ENCODE measurements around the gene PATJ. TPM values are rescaled to one million over a fixed set of nuclear protein-coding genes. Genes with fewer than 3 reads are reported as not detected.

The PATJ gene
- total and polyA plus RNA-seq, 3 donors from 2014 or later: 12.9 to 44.5 (median 21.6) TPM

GRCh38 chr1:61851235-61851634, 109.0 kb downstream of the PATJ start:
- WGBS, 2 donors: 75 to 77% methylated on average over 6 of the region's 6 CpGs

GRCh38 chr1:61851849-61852669, 109.8 kb downstream of the PATJ start:
- peak in 2 of 3 experiments; percentile 44 to 62 for TF ChIP-seq CTCF (IDR thresholded peaks at IDR 0.05)
- TF ChIP-seq POLR2A (IDR thresholded peaks at IDR 0.05): no peak
- H3K4me1 ChIP-seq: no peaks in the 10 kb centered on the region
- H3K9me3 ChIP-seq: no peaks in the 10 kb centered on the region
- no peaks in the 10 kb centered on the region for H3K27me3 ChIP-seq
- no peaks in the 10 kb centered on the region for H3K36me3 ChIP-seq (ENCODE audit: low read depth, missing control alignments)
- no peak for DNase-seq
- H3K27ac ChIP-seq: no peak overlapping the region
- WGBS, 2 donors: 74 to 79% methylated on average over 6 of the region's 6 CpGs
- intact Hi-C loops (cut with DNase I; ENCODE audit: low total_unique reads): loop anchor here (10.0 kb wide), 1 partner anchor 807 kb away; no protein-coding TSS in a partner anchor
- H3K4me3 ChIP-seq: no peak overlapping the region

More at GRCh38 chr1:61851235-61851634, 109.0 kb downstream of the PATJ start:
- TF ChIP-seq POLR2A (IDR thresholded peaks at IDR 0.05): no peak
- no peak for TF ChIP-seq CTCF (IDR thresholded peaks at IDR 0.05)
- H3K4me1 ChIP-seq: no peaks in the 10 kb centered on the region
- H3K9me3 ChIP-seq: no peaks in the 10 kb centered on the region
- intact Hi-C loops (cut with DNase I; ENCODE audit: low total_unique reads): loop anchor here (10.0 kb wide), 1 partner anchor 806 kb away; no protein-coding TSS in a partner anchor
- H3K27ac ChIP-seq: no peak overlapping the region
- no peaks in the 10 kb centered on the region for H3K36me3 ChIP-seq (ENCODE audit: low read depth, missing control alignments)
- no peak for DNase-seq
- no peak overlapping the region for H3K4me3 ChIP-seq
- H3K27me3 ChIP-seq: no peaks in the 10 kb centered on the region

- TF ChIP-seq POLR2A (IDR thresholded peaks at IDR 0.05): no peak
- no peak for TF ChIP-seq CTCF (IDR thresholded peaks at IDR 0.05)
- no peaks in the 10 kb centered on the region for H3K4me1 ChIP-seq
These were observed 110.4 kb downstream of the PATJ start for GRCh38 chr1:61852670-61853015.

GRCh38 chr1:61853583-61853982, 111.3 kb downstream of the PATJ start:
- WGBS, 2 donors: 26 to 37% methylated on average over 3 of the region's 3 CpGs
- intact Hi-C loops (cut with DNase I; ENCODE audit: low total_unique reads): loop anchor here (10.0 kb wide), 1 partner anchor 809 kb away; no protein-coding TSS in a partner anchor
- H3K27me3 ChIP-seq: no peaks in the 10 kb centered on the region
- H3K27ac ChIP-seq: no peak overlapping the region
- H3K4me3 ChIP-seq: no peak overlapping the region
- H3K36me3 ChIP-seq (ENCODE audit: low read depth, missing control alignments): no peaks in the 10 kb centered on the region
- TF ChIP-seq CTCF (IDR thresholded peaks at IDR 0.05) (peak in 1 of 3 experiments; percentile 21), POLR2A (IDR thresholded peaks at IDR 0.05) (no peak)
- no peak for DNase-seq
- no peaks in the 10 kb centered on the region for H3K9me3 ChIP-seq
- H3K4me1 ChIP-seq: no peaks in the 10 kb centered on the region

More at GRCh38 chr1:61852670-61853015, 110.4 kb downstream of the PATJ start:
- Histone ChIP-seq H3K36me3 (ENCODE audit: low read depth, missing control alignments) (no peaks in the 10 kb centered on the region), H3K9me3 (no peaks in the 10 kb centered on the region), H3K4me3 (no peak overlapping the region), H3K27me3 (no peaks in the 10 kb centered on the region), H3K27ac (no peak overlapping the region)
- 77 to 93% methylated on average over 2 of the region's 2 CpGs for WGBS, 2 donors
- DNase-seq: no peak
- intact Hi-C loops (cut with DNase I; ENCODE audit: low total_unique reads): loop anchor here (10.0 kb wide), 1 partner anchor 808 kb away; no protein-coding TSS in a partner anchor

All from testis (tissue), 3 donors.